Middle frontal gyrus (tissue), 1 donor: ENCODE measurements around the gene DCTD.

ENCODE experiments used
- DNase-seq: peaks from one replicate; pipeline ENCODE4 v3.0.0-alpha.2; 2015; ENCODE audit warnings: low spot score; ENCODE audit errors: extremely low spot score

DCTD gene

DNA sequence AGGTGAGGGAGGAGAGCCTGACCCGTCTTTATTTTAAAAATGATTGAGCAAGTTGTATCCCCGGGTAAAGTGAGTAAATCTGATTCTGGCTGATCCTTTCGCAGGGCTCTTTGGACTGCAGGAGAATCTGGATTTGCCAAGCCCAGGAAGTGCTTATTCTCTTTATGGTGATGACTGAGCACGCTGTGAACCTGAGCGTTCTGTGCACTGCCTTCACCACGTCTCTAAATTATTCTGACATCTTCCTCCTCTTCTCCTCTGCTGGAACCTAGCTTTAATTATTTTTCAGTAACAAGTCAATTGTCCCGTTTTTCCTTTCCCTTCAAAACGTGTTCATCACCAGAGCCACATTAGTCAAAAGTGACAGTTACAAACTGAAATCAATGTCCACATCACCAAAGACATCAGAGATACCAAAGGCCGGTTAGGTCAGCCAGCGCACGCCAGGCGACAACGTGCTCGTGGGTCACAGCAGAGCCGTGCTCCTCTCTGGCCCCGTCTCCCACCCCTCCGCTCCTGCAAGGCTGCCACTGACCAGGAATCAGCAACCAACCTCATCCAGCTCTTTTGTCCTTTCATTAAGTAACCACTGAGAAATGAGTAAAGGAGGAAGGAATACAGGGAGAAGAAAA, 74.3 kb downstream of the DCTD start:
- no peak for DNase-seq

DNA sequence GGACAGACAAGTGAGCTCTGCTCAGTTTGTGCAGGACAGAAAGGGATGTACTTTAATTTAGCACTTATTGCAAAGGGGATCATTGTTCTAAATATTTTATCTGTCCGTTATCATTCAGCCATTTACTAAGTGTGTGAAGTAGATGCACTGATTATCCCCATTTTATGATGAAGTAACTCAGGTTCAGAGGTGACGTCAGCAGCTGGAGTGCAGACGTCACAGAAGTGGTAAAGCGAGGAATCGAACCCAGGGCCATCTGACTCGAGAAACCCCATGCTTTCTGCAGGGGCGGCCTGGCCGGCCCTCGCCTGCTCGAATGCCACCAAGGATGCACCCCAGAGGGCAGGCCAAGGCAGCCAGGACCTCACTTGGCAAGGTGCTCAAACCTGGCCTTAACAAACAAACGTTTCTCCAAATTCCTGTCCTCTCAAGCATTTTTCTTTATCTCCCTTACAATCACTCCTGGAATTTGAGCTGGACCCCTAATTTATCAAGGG, 75.0 kb downstream of the DCTD start:
- DNase-seq, result no peak

DNA sequence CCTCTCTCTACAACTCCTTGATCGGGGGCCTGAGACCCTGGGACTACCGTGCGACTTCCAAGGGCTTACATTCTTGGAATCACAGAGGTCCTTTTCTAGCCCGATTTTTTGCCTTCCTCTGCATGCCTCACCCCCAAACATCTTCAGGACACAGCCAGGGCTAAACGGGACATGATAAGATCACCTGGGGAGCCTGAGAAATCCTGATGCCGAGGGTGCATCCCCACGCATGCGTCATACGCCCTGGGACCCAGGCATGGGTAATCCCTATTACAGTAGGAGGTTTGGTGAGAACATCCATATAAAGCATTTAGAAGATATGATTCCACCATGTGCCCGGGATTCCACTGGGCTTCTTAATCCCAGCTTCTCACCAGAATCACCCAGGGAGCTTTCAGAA, 77.1 kb downstream of the DCTD start:
- no peak for DNase-seq
